ENCODE measurements around the gene OR7E24.
"Not testable (repeated sequence)": the region's sequence is repeated elsewhere in the genome, so short reads cannot be mapped to it uniquely, and the experiment has no call there.

The OR7E24 gene

DNA sequence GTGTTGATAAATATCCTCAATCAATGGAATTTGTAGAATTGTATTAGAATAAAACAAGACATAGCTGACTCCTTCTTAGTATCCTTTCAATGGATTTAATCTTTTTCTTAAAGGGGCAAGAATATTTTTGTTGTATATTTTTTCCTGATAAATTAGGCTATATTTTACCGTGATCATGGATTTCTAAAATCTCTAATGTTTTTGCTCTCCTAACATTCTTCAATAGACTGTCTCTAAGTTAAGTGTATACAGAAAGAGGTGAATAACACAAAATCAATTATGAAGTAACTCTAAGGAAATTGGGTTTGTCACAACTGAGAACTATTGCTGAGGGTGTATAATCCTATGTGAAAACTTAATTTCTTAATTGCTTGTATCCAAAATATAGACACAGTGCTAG lies at the start of gene OR7E24:
Gene OR7E24 (plus strand): TSS at position 301 of the 400 bp plus-strand sequence. CDS start 114 bp downstream, outside the sequence.
- no peak for TF ChIP-seq CTCF (IDR thresholded peaks at IDR 0.05; ENCODE audit: insufficient read depth, low read length, poor library complexity, severe bottlenecking)
- DNase-seq (ENCODE audit: extremely low read depth, insufficient read length): no peak
- no peak within 1 kb of the TSS for H3K4me3 ChIP-seq (replicated peaks; ENCODE audit: low read depth, low read length)
- H3K36me3 ChIP-seq (ENCODE audit: control insufficient read depth, insufficient read depth, low read length): no peaks in the 10 kb centered on the region
- no peaks in the 10 kb centered on the region for H3K27me3 ChIP-seq (replicated peaks; ENCODE audit: control insufficient read depth, insufficient read depth, low read length)

DNA sequence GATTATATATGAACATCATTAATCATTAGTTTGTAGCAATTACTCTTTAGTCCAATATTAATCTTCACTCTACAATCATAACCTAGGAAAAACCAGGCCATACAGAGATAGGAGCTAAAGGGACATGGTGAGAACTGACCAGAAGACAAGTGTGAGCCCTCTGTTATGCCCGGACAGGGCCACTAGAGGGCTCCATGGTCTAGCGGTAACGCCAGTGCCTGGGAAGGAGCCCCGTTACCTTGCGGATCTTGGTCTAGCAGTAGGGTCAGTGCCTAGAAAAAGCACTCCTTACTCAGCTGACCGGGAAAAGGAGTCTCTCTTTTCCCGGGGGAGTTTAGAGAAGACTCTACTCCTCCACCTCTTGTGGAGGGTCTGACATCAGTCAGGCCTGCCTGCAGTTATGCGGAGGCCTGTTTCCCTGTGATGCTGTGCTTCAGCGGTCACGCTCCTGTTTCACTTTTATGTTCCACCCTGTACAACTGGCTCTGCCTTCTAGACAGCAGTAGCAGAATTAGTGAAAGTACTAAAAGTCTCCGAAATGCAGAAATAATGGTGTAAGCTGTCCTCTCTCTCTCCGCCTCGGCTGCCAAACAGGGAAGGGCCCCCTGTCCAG lies 45.1 kb upstream of the OR7E24 start:
- Histone ChIP-seq H3K4me3 (replicated peaks; ENCODE audit: low read depth, low read length) (peak overlapping the region; percentile 43), H3K36me3 (ENCODE audit: control insufficient read depth, insufficient read depth, low read length) (no peaks in the 10 kb centered on the region), H3K27me3 (replicated peaks; ENCODE audit: control insufficient read depth, insufficient read depth, low read length) (no peaks in the 10 kb centered on the region)
- TF ChIP-seq CTCF (IDR thresholded peaks at IDR 0.05; ENCODE audit: insufficient read depth, low read length, poor library complexity, severe bottlenecking): peak; percentile 88
- DNase-seq (ENCODE audit: extremely low read depth, insufficient read length): peak; percentile 13

DNA sequence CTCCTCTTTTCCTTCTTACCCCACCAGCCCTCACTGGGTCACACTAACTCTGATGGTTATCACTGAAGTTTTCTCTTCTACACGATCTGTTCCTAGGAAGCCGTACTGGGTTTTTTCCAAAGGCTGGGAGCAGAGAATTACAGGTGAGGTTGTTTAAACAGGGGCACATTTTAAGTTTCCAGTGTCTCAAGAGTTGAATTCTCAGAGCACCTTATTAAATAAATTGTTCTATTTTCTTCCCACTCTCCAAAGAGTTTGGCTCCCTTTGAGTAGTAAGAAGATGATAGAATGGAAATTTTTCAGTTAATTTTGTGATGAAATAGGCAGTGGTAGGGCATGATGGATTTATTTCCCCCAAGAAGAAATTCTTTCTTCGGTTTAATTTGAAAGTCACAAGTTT lies 31.2 kb upstream of the OR7E24 start, which contains the start of gene OR7D4:
Gene OR7D4 (minus strand): TSS at position 101 of the 400 bp plus-strand sequence. CDS start 4,752 bp downstream, outside the sequence.
- no peak for DNase-seq (ENCODE audit: extremely low read depth, insufficient read length)
- TF ChIP-seq CTCF (IDR thresholded peaks at IDR 0.05; ENCODE audit: insufficient read depth, low read length, poor library complexity, severe bottlenecking): no peak
- no peak within 1 kb of the TSS for H3K4me3 ChIP-seq (replicated peaks; ENCODE audit: low read depth, low read length)
- no peaks in the 10 kb centered on the region for H3K36me3 ChIP-seq (ENCODE audit: control insufficient read depth, insufficient read depth, low read length)
- H3K27me3 ChIP-seq (replicated peaks; ENCODE audit: control insufficient read depth, insufficient read depth, low read length): no peaks in the 10 kb centered on the region

DNA sequence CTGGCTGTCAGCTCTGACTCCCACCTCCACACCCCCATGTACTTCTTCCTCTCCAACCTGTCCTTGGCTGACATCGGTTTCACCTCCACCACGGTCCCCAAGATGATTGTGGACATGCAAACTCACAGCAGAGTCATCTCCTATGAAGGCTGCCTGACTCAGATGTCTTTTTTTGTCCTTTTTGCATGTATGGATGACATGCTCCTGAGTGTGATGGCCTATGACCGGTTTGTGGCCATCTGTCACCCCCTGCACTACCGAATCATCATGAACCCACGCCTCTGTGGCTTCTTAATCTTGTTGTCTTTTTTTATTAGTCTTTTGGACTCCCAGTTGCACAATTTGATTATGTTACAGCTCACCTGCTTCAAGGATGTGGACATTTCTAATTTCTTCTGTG lies 506 bp downstream of the OR7E24 start:
- no peak for DNase-seq (ENCODE audit: extremely low read depth, insufficient read length)
- no peak overlapping the region for H3K4me3 ChIP-seq (replicated peaks; ENCODE audit: low read depth, low read length)
- H3K27me3 ChIP-seq (replicated peaks; ENCODE audit: control insufficient read depth, insufficient read depth, low read length): no peaks in the 10 kb centered on the region
- no peaks in the 10 kb centered on the region for H3K36me3 ChIP-seq (ENCODE audit: control insufficient read depth, insufficient read depth, low read length)
- no peak for TF ChIP-seq CTCF (IDR thresholded peaks at IDR 0.05; ENCODE audit: insufficient read depth, low read length, poor library complexity, severe bottlenecking)

DNA sequence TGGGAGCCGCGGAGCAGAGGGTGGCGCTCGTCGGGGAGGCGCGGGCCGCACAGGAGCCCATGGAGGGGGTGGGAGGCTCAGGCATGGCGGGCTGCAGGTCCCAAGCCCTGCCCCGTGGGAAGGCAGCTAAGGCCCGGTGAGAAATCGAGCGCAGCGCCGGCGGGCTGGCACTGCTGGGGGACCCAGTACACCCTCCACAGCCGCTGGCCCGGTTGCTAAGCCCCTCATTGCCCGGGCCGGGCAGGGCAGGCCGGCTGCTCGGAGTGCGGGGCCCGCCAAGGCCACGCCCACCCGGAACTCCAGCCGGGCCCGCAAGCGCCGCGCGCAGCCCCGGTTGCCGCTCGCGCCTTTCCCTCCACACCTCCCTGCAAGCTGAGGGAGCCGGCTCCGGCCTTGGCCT lies 32.8 kb downstream of the OR7E24 start:
- H3K4me3 ChIP-seq (replicated peaks; ENCODE audit: low read depth, low read length); DNase-seq (ENCODE audit: extremely low read depth, insufficient read length); H3K36me3 ChIP-seq (ENCODE audit: control insufficient read depth, insufficient read depth, low read length); H3K27me3 ChIP-seq (replicated peaks; ENCODE audit: control insufficient read depth, insufficient read depth, low read length): not testable (repeated sequence)

GRCh38 chr19:9289231-9289884 lies 38.6 kb downstream of the OR7E24 start:
- H3K4me3 ChIP-seq (replicated peaks; ENCODE audit: low read depth, low read length): no peak overlapping the region
- no peaks in the 10 kb centered on the region for H3K27me3 ChIP-seq (replicated peaks; ENCODE audit: control insufficient read depth, insufficient read depth, low read length)
- no peak for TF ChIP-seq CTCF (IDR thresholded peaks at IDR 0.05; ENCODE audit: insufficient read depth, low read length, poor library complexity, severe bottlenecking)
- no peaks in the 10 kb centered on the region for H3K36me3 ChIP-seq (ENCODE audit: control insufficient read depth, insufficient read depth, low read length)
- DNase-seq (ENCODE audit: extremely low read depth, insufficient read length): no peak

Measured in GM06990 (cell line).